SKM-1 treated with dmso at 0.1 percent for 144 hours (cell line): ENCODE measurements around the gene EIF2B1.

Experiments
- DNase-seq: peaks from one replicate; lab custom pipeline; 2025; ENCODE audit not compliant: unreplicated experiment; lab: John Stamatoyannopoulos, UW

Gene EIF2B1

GRCh38 chr12:123633379-123634141, at the start of gene EIF2B1, which contains the start of gene GTF2H3:
EIF2B1 (minus strand) TSS chr12:123633686; CDS start chr12:123633557, 129 bp downstream.
GTF2H3 (plus strand) TSS chr12:123633829; CDS start chr12:123633860, 31 bp downstream.
- DNase-seq = peak; percentile 69

GRCh38 chr12:123681605-123682004, 48.1 kb upstream of the EIF2B1 start:
- peak; percentile 23 for DNase-seq

GRCh38 chr12:123678981-123679380, 45.5 kb upstream of the EIF2B1 start:
- no peak for DNase-seq

- DNase-seq = no peak
These were observed 43.3 kb upstream of the EIF2B1 start for GRCh38 chr12:123676616-123677320.

- no peak for DNase-seq
These were observed 42.0 kb upstream of the EIF2B1 start for GRCh38 chr12:123675436-123675835.

GRCh38 chr12:123671876-123672275, 38.4 kb upstream of the EIF2B1 start:
- no peak for DNase-seq

- peak; percentile 35 for DNase-seq
These were observed 37.6 kb upstream of the EIF2B1 start, which contains the start of gene TCTN2 for GRCh38 chr12:123670882-123671728. TCTN2 (plus strand) TSS chr12:123671113; CDS start chr12:123671241, 128 bp downstream.

- DNase-seq = no peak
These were observed 34.3 kb upstream of the EIF2B1 start for GRCh38 chr12:123667771-123668170.

GRCh38 chr12:123659996-123660727, 26.7 kb upstream of the EIF2B1 start:
- DNase-seq = no peak

- DNase-seq = no peak
These were observed 23.7 kb upstream of the EIF2B1 start for GRCh38 chr12:123657211-123657610.

- DNase-seq = no peak
These were observed 22.9 kb upstream of the EIF2B1 start for GRCh38 chr12:123656392-123656791.

- DNase-seq = no peak
These were observed 21.9 kb upstream of the EIF2B1 start for GRCh38 chr12:123655420-123655819.

- DNase-seq = no peak
These were observed 20.7 kb upstream of the EIF2B1 start for GRCh38 chr12:123654129-123654701.

GRCh38 chr12:123648401-123648800, 14.9 kb upstream of the EIF2B1 start:
- DNase-seq = no peak

- DNase-seq = no peak
These were observed 12.4 kb upstream of the EIF2B1 start for GRCh38 chr12:123645878-123646277.

- DNase-seq = no peak
These were observed 11.9 kb upstream of the EIF2B1 start for GRCh38 chr12:123645380-123645779.

- DNase-seq = no peak
These were observed 10.4 kb upstream of the EIF2B1 start for GRCh38 chr12:123643911-123644310.

GRCh38 chr12:123634142-123634561, 666 bp upstream of the EIF2B1 start:
- no peak for DNase-seq

GRCh38 chr12:123621619-123622530, 11.6 kb downstream of the EIF2B1 start:
- DNase-seq = no peak
